Measurements from ENCODE around the gene JMJD8. TPM values are rescaled to one million over a fixed set of nuclear protein-coding genes. Genes with fewer than 3 reads are reported as not detected.

JMJD8 gene
- total and polyA plus RNA-seq, 8 donors, result 24.2 to 229 (median 83.3) TPM

DNA sequence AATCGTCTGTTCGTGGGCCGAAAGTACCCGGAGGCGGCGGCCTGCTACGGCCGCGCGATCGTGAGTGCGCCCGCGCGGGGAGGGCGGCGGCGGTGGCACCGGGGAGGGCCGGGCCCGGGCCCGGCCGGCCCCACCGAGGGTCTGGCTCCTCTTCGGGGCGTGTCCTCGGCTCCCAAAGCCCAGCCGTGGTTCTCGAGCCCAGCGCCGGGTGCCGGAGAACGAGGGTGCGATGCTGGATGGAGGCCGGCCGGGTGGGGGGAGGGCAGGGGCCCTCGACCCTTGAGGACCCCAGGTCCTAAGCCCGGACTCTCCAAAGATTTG lies 3.5 kb downstream of the JMJD8 start:
- Histone ChIP-seq H3K27ac (peak overlapping the region; percentile 93 to 97 (median 95)), H3K4me3 (peak overlapping the region; percentile 88 to 93 (median 88)), H3K36me3 (peaks cover 20 to 27% (median 24%) of the 10 kb centered on the region in 4 donors), H3K9me3 (no peaks in the 10 kb centered on the region), H3K4me1 (peaks cover 55 to 82% (median 80%) of the 10 kb centered on the region in 4 donors), H3K27me3 (peaks cover 0 to 10% (median 0%) of the 10 kb centered on the region in 3 donors)
- intact Hi-C loops (cut with DNase I; ENCODE audit: low total_unique reads), result no loop called here
- TF ChIP-seq POLR2A (IDR thresholded peaks at IDR 0.05), result no peak
- DNase-seq, result no peak
- WGBS, 5 donors, result 0 to 1% (median 1%) methylated on average over 12 to 38 of the region's 38 CpGs

DNA sequence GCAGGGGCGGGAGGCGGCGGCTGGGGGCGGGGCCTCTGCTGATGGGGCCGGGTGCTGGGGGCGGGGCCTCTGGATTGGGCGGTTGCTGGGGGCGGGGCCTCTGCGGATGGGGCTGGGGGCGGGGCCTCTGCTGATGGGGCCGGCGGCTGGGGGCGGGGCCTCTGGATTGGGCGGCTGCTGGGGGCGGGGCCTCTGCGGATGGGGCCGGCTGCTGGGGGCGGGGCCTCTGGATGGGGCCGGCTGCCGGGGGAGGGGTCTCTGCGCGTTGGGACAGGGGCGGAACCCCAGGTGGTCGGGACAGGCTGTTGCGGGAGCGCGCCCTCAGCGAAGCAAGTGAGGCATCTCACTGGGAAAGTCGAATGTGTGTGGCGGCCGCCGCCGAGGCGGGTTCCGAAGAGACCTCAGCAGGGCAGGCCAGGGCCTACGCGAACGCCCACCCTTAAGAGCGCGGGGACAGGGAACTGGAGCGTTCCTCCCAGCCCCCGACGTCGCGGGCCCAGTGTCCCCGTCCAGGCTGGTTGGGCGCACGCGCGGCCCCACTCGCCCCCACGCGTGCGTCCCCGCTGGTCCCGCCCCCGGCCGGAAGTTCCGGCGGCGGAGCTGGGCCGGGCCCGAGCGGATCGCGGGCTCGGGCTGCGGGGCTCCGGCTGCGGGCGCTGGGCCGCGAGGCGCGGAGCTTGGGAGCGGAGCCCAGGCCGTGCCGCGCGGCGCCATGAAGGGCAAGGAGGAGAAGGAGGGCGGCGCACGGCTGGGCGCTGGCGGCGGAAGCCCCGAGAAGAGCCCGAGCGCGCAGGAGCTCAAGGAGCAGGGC lies 4.1 kb downstream of the JMJD8 start, which contains the start of gene STUB1:
Gene STUB1, plus strand, starts transcription at position 597 of the 811 bp plus-strand sequence. Its CDS starts 116 bp downstream, at position 713.
- H3K4me1 ChIP-seq, result peaks cover 57 to 82% (median 80%) of the 10 kb centered on the region in 4 donors
- peak; percentile 89 to 95 for DNase-seq
- TF ChIP-seq EP300 (IDR thresholded peaks at IDR 0.05) (no peak), POLR2AphosphoS5 (IDR thresholded peaks at IDR 0.05) (peak; percentile 14 to 83 (median 66))
- WGBS, 5 donors, result 0 to 1% (median 0%) methylated on average over 11 to 91 of the region's 91 CpGs
- intact Hi-C loops (cut with DNase I; ENCODE audit: low total_unique reads), result no loop called here
- H3K36me3 ChIP-seq, result peaks cover 20 to 25% (median 21%) of the 10 kb centered on the region in 4 donors
- H3K27me3 ChIP-seq, result peaks cover 0 to 16% (median 0%) of the 10 kb centered on the region in 3 donors
- peak within 1 kb of the TSS; percentile 88 to 93 (median 88) for H3K4me3 ChIP-seq
- no peaks in the 10 kb centered on the region for H3K9me3 ChIP-seq
- H3K27ac ChIP-seq, result peak within 1 kb of the TSS; percentile 93 to 97 (median 95)

DNA sequence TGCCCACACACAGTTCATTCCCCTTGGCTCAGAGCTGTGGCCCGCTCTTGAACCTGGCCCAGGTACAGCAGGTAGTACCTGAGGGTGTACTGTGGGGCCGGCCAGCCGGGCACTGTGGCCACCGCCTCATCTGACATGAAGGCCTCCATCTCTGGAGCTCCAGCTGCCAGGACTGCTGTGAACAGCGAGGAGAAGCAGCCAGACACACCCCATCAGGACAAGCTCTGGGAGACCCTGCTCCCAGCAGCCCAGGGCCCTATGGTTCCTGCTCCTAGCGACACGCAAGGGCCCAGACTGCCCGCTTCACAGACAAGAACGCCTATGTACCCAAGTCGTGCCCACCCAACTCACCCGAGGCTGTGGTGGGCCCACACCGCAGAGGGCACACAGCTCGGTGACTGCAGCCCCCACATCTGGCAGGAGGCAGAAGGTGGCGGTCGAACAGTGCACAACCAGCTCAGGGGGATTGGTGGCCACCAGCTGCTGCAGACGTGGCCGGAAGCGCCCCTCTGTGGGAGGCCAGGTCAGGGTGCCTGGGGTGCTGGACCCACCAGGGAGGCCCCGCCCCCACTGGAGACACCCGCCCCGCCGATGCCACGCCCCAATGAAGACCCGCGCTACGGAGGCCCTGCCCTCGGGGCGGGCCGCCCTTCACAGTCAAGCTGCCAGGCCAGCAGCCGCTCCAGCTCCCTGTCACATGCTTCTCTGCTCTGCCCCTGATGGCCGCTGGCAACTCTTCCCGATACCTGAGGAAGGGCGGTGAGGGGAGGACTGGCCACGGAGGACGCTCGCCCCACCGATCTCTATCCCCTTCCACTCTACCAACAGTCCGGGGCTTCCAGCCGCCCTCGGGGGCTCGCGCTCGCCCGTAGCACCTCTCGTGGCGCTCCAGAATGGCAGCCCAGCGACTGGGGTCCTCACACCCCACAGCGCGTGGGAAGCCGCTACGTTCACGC lies 5.0 kb downstream of the JMJD8 start:
- intact Hi-C loops (cut with DNase I; ENCODE audit: low total_unique reads), result no loop called here
- H3K9me3 ChIP-seq, result no peaks in the 10 kb centered on the region
- H3K27ac ChIP-seq, result peak overlapping the region; percentile 62 to 97 (median 93)
- peak overlapping the region; percentile 88 to 93 (median 88) for H3K4me3 ChIP-seq
- peaks cover 0 to 18% (median 0%) of the 10 kb centered on the region in 3 donors for H3K27me3 ChIP-seq
- WGBS, 5 donors, result 17 to 45% (median 26%) methylated on average over 27 to 52 of the region's 52 CpGs
- peak; percentile 76 to 91 for DNase-seq
- no peak for TF ChIP-seq EP300 (IDR thresholded peaks at IDR 0.05)
- H3K36me3 ChIP-seq, result peaks cover 22 to 25% (median 23%) of the 10 kb centered on the region in 4 donors
- peaks cover 55 to 84% (median 80%) of the 10 kb centered on the region in 4 donors for H3K4me1 ChIP-seq

DNA sequence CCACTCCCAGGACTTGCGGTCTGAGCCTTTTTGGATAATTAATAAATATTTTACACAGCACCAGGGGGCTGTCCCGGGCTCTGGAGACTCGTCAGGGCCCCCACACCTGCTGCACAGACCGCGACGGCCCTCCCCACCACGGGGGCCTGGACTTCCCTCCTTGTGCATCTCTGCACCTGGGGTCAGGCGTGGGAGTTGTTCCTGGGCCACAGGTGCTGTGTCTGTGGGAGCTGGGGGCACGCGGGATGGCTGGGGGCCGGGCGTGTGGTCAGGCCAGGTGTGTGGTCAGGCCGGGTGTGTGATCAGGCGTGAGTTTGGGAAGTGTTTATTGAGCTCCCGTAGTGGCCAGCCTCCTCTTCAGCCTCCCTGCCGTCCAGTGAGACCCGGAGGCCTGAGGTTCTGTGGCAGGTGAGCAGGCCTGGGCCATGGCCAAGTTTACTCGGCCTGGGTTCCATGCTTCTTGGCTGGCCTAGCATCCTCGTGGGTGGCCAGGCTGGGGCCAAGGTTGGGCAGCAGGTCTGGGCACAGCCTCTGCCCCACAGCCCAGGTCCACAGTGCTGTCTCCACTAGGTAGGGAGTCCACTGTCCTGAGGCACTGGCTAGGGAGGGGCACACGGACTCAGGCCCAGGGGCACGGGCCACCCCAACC lies 5.8 kb downstream of the JMJD8 start:
- H3K27me3 ChIP-seq, result peaks cover 0 to 18% (median 0%) of the 10 kb centered on the region in 3 donors
- DNase-seq, result no peak
- peaks cover 27 to 33% (median 30%) of the 10 kb centered on the region in 4 donors for H3K36me3 ChIP-seq
- 71 to 78% (median 75%) methylated on average over 13 to 21 of the region's 21 CpGs for WGBS, 5 donors
- peak overlapping the region in 3 of 5 donors; percentile 62 to 95 (median 93) for H3K27ac ChIP-seq
- TF ChIP-seq EP300 (IDR thresholded peaks at IDR 0.05) (no peak), POLR2AphosphoS5 (IDR thresholded peaks at IDR 0.05) (no peak), POLR2A (IDR thresholded peaks at IDR 0.05) (no peak)
- TF ChIP-seq, protein P1, sequence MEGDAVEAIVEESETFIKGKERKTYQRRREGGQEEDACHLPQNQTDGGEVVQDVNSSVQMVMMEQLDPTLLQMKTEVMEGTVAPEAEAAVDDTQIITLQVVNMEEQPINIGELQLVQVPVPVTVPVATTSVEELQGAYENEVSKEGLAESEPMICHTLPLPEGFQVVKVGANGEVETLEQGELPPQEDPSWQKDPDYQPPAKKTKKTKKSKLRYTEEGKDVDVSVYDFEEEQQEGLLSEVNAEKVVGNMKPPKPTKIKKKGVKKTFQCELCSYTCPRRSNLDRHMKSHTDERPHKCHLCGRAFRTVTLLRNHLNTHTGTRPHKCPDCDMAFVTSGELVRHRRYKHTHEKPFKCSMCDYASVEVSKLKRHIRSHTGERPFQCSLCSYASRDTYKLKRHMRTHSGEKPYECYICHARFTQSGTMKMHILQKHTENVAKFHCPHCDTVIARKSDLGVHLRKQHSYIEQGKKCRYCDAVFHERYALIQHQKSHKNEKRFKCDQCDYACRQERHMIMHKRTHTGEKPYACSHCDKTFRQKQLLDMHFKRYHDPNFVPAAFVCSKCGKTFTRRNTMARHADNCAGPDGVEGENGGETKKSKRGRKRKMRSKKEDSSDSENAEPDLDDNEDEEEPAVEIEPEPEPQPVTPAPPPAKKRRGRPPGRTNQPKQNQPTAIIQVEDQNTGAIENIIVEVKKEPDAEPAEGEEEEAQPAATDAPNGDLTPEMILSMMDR (IDR thresholded peaks at IDR 0.05), result no peak
- peaks cover 49 to 78% (median 75%) of the 10 kb centered on the region in 4 donors for H3K4me1 ChIP-seq
- H3K4me3 ChIP-seq, result no peak overlapping the region
- H3K9me3 ChIP-seq, result no peaks in the 10 kb centered on the region
- intact Hi-C loops (cut with DNase I; ENCODE audit: low total_unique reads), result no loop called here

DNA sequence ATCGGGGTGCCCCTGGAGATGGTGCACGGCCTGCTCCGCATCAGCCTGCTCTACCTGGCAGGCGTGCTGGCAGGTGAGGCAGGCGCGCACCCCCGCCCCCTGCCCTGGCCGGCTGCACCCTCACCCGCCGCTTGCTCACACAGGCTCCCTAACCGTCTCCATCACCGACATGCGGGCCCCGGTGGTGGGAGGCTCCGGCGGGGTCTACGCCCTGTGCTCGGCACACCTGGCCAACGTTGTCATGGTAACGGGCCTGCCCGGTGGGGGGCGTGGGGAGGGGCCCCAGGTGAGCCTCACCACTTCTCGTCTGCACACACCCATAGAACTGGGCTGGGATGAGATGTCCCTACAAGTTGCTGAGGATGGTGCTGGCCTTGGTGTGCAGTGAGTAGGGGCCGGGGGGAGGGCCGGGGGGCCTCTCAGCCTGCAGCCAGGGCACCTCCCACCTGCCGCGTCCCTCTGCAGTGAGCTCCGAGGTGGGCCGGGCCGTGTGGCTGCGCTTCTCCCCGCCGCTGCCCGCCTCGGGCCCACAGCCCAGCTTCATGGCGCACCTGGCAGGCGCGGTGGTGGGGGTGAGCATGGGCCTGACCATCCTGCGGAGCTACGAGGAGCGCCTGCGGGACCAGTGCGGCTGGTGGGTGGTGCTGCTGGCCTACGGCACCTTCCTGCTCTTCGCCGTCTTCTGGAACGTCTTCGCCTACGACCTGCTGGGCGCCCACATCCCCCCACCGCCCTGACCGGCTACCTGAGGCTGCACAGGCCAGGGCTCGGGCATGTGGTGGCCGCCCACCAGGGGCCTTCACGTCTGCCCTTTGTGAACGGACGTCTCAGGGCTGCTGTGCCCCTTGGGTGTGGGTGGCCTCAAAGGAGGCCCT lies 6.6 kb downstream of the JMJD8 start:
- H3K9me3 ChIP-seq, result no peaks in the 10 kb centered on the region
- peaks cover 41 to 70% (median 67%) of the 10 kb centered on the region in 4 donors for H3K4me1 ChIP-seq
- TF ChIP-seq, protein P1 (IDR thresholded peaks at IDR 0.05), result no peak
- no peak for TF ChIP-seq EP300 (IDR thresholded peaks at IDR 0.05)
- no peak for TF ChIP-seq POLR2AphosphoS5 (IDR thresholded peaks at IDR 0.05)
- no peak for TF ChIP-seq POLR2A (IDR thresholded peaks at IDR 0.05)
- DNase-seq, result no peak
- 42 to 60% (median 47%) methylated on average over 31 to 57 of the region's 57 CpGs for WGBS, 5 donors
- intact Hi-C loops (cut with DNase I; ENCODE audit: low total_unique reads), result no loop called here
- no peak overlapping the region for H3K27ac ChIP-seq
- peaks cover 27 to 33% (median 31%) of the 10 kb centered on the region in 4 donors for H3K36me3 ChIP-seq
- peaks cover 0 to 18% (median 0%) of the 10 kb centered on the region in 3 donors for H3K27me3 ChIP-seq
- H3K4me3 ChIP-seq, result peak overlapping the region in 1 of 4 donors; percentile 9

Measured in stomach (tissue), 9 donors.